Keratinocyte (primary cell): Measurements from ENCODE around the gene PAX8. TPM values are rescaled to one million over a fixed set of nuclear protein-coding genes. Genes with fewer than 3 reads are reported as not detected.

Experiments used
- DNase-seq: peaks from one replicate; pipeline ENCODE4 v3.0.0-alpha.2; 2011; ENCODE audit warnings: low read depth, missing footprints, low spot score
- FAIRE-seq: peaks from 2 replicates; lab custom pipeline; 2011; peaks lifted over from hg19 to GRCh38; lab: Jason Lieb, UNC
- H2AFZ ChIP-seq: 2 replicates; pipeline ENCODE4 v1.6.0; 2012; ENCODE audit warnings: low read length, control low read depth, inconsistent platforms; ENCODE audit not compliant: control insufficient read depth
- H3K27ac ChIP-seq: 2 replicates; pipeline ENCODE4 v1.5.1; 2011; ENCODE audit warnings: low read length; ENCODE audit not compliant: control insufficient read depth, insufficient read depth
- H3K27me3 ChIP-seq: 3 replicates; pipeline ENCODE4 v1.6.0; 2011; ENCODE audit warnings: low read length; ENCODE audit not compliant: control insufficient read depth, insufficient read depth; ENCODE audit errors: extremely low read depth
- H3K36me3 ChIP-seq, 2 experiments: 2 replicates in 1 of 2; 3 replicates in 1 of 2; pipeline ENCODE4 v1.5.1; 2011; ENCODE audit warnings: low read length in 2 of 2, mild to moderate bottlenecking in 1 of 2; ENCODE audit not compliant: control insufficient read depth in 2 of 2, insufficient read depth in 2 of 2; ENCODE audit errors: extremely low read depth in 1 of 2
- H3K4me1 ChIP-seq: 3 replicates; pipeline ENCODE4 v1.5.1; 2011; ENCODE audit warnings: low read length; ENCODE audit not compliant: control insufficient read depth, insufficient read depth; ENCODE audit errors: extremely low read depth
- H3K4me2 ChIP-seq: 3 replicates; pipeline ENCODE4 v1.6.0; 2011; ENCODE audit warnings: low read depth, low read length; ENCODE audit not compliant: control insufficient read depth, insufficient read depth; ENCODE audit errors: extremely low read depth
- H3K4me3 ChIP-seq, 3 experiments: fragments of 200-600 bp in 1 of 3; sonication (generic) in 1 of 3; 2 replicates in 2 of 3; 3 replicates in 1 of 3; pipeline ENCODE4 v1.5.1; 2011 to 2016; ENCODE audit warnings: low read length in 3 of 3, mild to moderate bottlenecking in 3 of 3, control low read depth in 2 of 3, inconsistent platforms in 1 of 3, low read depth in 1 of 3, mixed read lengths in 1 of 3, mixed run types in 1 of 3, moderate library complexity in 1 of 3; ENCODE audit not compliant: control insufficient read depth in 2 of 3, insufficient read depth in 2 of 3; ENCODE audit errors: extremely low read depth in 1 of 3
- H3K79me2 ChIP-seq: 2 replicates; pipeline ENCODE4 v1.6.0; 2012; ENCODE audit warnings: low read length; ENCODE audit not compliant: control insufficient read depth, insufficient read depth
- H3K9ac ChIP-seq: 3 replicates; pipeline ENCODE4 v1.6.0; 2011; ENCODE audit warnings: low read length; ENCODE audit not compliant: control insufficient read depth, insufficient read depth; ENCODE audit errors: extremely low read depth
- H3K9me1 ChIP-seq: 3 replicates; pipeline ENCODE4 v1.6.0; 2011; ENCODE audit warnings: low read length; ENCODE audit not compliant: control insufficient read depth, insufficient read depth; ENCODE audit errors: extremely low read depth
- H3K9me3 ChIP-seq: 2 replicates; pipeline ENCODE4 v1.5.1; 2012; ENCODE audit warnings: low read depth, low read length; ENCODE audit not compliant: control insufficient read depth
- H4K20me1 ChIP-seq: 3 replicates; pipeline ENCODE4 v1.6.0; 2011; ENCODE audit warnings: low read length; ENCODE audit not compliant: control insufficient read depth, insufficient read depth; ENCODE audit errors: extremely low read depth
- CTCF ChIP-seq, 3 experiments: IDR thresholded peaks in 1 of 3; conservative IDR thresholded peaks in 1 of 3; optimal IDR thresholded peaks in 1 of 3; 2 replicates in 2 of 3; 3 replicates in 1 of 3; pipeline versions ENCODE3 to v1.5.1; 2011; ENCODE audit warnings: low read length in 3 of 3, mild to moderate bottlenecking in 3 of 3, moderate library complexity in 2 of 3, control low read depth in 1 of 3, inconsistent platforms in 1 of 3; ENCODE audit not compliant: insufficient read depth in 2 of 3; ENCODE audit errors: extremely low read depth in 1 of 3
- EZH2 ChIP-seq: IDR thresholded peaks from one replicate; pipeline ENCODE4 v1.6.1; 2012; ENCODE audit warnings: inconsistent platforms, mild to moderate bottlenecking, low read length, moderate library complexity
- dilution Hi-C: fragments of 300-500 bp; cut with MboI; formaldehyde crosslinking; loops from one replicate; pipeline ENCODE4 v1.7.0; 2020; ENCODE audit warnings: low sequenced_read_pairs; ENCODE audit not compliant: extremely low pct_ligation_motif_present
- polyA plus RNA-seq, 5 experiments: library from polyadenylated mRNA; depleted of rRNA in 3 of 5; stranded (reverse) in 3 of 5; stranded (forward) in 1 of 5; unstranded in 1 of 5; fragments of >200 nt; gene quantifications; 1 replicate in 1 of 5; 2 replicates in 3 of 5; 3 replicates in 1 of 5; pipeline versions ENCODE4 v1.2.1 to v1.2.3, GENCODE V29; 2011 to 2012; ENCODE audit warnings: missing spikeins in 2 of 5, low read depth in 1 of 5, low replicate concordance in 1 of 5

PAX8 gene
- polyA plus RNA-seq, 1 donor (not counting 4 experiments of a cell fraction or from before 2014, with no cell fraction given), result 3.4 TPM

DNA sequence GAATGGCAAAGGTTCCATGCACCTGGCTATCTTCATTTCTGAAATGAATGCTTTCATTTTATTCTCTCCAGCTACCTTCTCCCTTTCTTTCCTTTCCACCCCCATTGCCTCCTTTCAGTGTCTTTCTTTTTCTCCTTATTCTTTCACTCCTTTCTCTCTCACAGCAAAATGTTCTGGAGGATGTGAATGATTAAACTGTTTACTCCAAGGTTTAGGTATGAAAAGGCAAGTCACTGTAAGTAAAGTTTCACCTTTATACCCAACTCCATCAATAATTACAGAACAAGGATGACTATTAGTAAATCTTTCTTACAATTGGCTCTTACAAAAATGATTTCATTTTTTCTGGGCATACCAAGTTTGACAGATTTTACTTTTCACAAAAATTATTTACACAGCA is 4.3 kb downstream of the PAX8 start:
- H2AFZ ChIP-seq, result no peak overlapping the region
- H3K4me2 ChIP-seq, result no peak overlapping the region
- no peaks in the 10 kb centered on the region for H4K20me1 ChIP-seq
- DNase-seq (no peak), FAIRE-seq (no peak)
- peaks cover 31% of the 10 kb centered on the region for H3K27me3 ChIP-seq
- TF ChIP-seq CTCF (optimal IDR thresholded peaks at IDR 0.05 in 1 of 3, IDR thresholded peaks at IDR 0.05 in 1 of 3, conservative IDR thresholded peaks at IDR 0.05 in 1 of 3; ENCODE audit: extremely low read depth in 1 of 3, insufficient read depth in 2 of 3, low read length in 3 of 3), result no peak
- no peak for TF ChIP-seq EZH2
- no peaks in the 10 kb centered on the region for H3K79me2 ChIP-seq
- dilution Hi-C loops, result no loop called here
- no peak overlapping the region for H3K4me3 ChIP-seq
- H3K4me1 ChIP-seq, result no peaks in the 10 kb centered on the region
- no peak overlapping the region for H3K9ac ChIP-seq
- H3K27ac ChIP-seq, result no peak overlapping the region
- H3K9me3 ChIP-seq, result peaks cover 2% of the 10 kb centered on the region
- H3K36me3 ChIP-seq, result no peaks in the 10 kb centered on the region
- no peaks in the 10 kb centered on the region for H3K9me1 ChIP-seq

GRCh38 chr2:113273981-113274380 is 4.7 kb downstream of the PAX8 start:
- Histone ChIP-seq H3K36me3 (no peaks in the 10 kb centered on the region), H3K27ac (no peak overlapping the region), H3K9ac (no peak overlapping the region), H3K79me2 (no peaks in the 10 kb centered on the region), H3K27me3 (peaks cover 31% of the 10 kb centered on the region), H4K20me1 (no peaks in the 10 kb centered on the region), H3K4me3 (no peak overlapping the region), H2AFZ (no peak overlapping the region), H3K9me1 (no peaks in the 10 kb centered on the region), H3K4me2 (no peak overlapping the region), H3K4me1 (no peaks in the 10 kb centered on the region), H3K9me3 (peaks cover 2% of the 10 kb centered on the region)
- dilution Hi-C loops, result no loop called here
- DNase-seq (no peak), FAIRE-seq (no peak)
- no peak for TF ChIP-seq CTCF (optimal IDR thresholded peaks at IDR 0.05 in 1 of 3, IDR thresholded peaks at IDR 0.05 in 1 of 3, conservative IDR thresholded peaks at IDR 0.05 in 1 of 3; ENCODE audit: extremely low read depth in 1 of 3, insufficient read depth in 2 of 3, low read length in 3 of 3)
- TF ChIP-seq EZH2, result no peak
